Body of pancreas (tissue), 4 donors: ENCODE results near the gene TMEM190. TPM values are rescaled to one million over a fixed set of nuclear protein-coding genes. Genes with fewer than 3 reads are reported as not detected.

Source experiments
- ATAC-seq: fragments of 150-250 bp; one replicate; pipeline ENCODE4 v1.9.1; 2016
- DNase-seq, 4 donors: peaks; one replicate each; pipeline ENCODE4 v3.0.0-alpha.2; 2019
- H3K27ac ChIP-seq, 4 donors: fragments of 200-600 bp; sonication (generic); 1 replicate in 3 of 4; 2 replicates in 1 of 4; pipeline versions ENCODE4 v1.5.1 to v1.6.1; 2016 to 2019; ENCODE audit warnings: mild to moderate bottlenecking in 1 of 4, mixed read lengths in 1 of 4, moderate library complexity in 1 of 4
- H3K27me3 ChIP-seq, 2 donors: fragments of 200-600 bp; sonication (generic); one replicate each; pipeline ENCODE4 v1.6.0; 2016; ENCODE audit warnings: mild to moderate bottlenecking in 1 of 2
- H3K36me3 ChIP-seq, 2 donors: fragments of 200-600 bp; sonication (generic); replicated peaks in 1 of 2; 2 replicates each; pipeline ENCODE4 v1.5.1; 2016; ENCODE audit warnings: low read depth in 2 of 2; ENCODE audit not compliant: insufficient read depth in 1 of 2
- H3K4me1 ChIP-seq: fragments of 200-600 bp; sonication (generic); one replicate; pipeline ENCODE4 v1.6.0; 2016
- H3K4me3 ChIP-seq, 2 donors: fragments of 200-600 bp; sonication (generic); 1 replicate in 1 of 2; 2 replicates in 1 of 2; pipeline ENCODE4 v1.5.1; 2016 to 2019
- H3K9me3 ChIP-seq, 3 donors: fragments of 200-600 bp; sonication (generic); 1 replicate in 2 of 3; 2 replicates in 1 of 3; pipeline ENCODE4 v1.5.1; 2016
- POLR2A ChIP-seq, 3 donors: fragments of 450-650 bp; IDR thresholded peaks; one replicate each; pipeline ENCODE4 v1.6.1; 2016; ENCODE audit warnings: antibody characterized with exemption in 3 of 3, mild to moderate bottlenecking in 2 of 3
- WGBS, 2 donors: methylation state at CpG; one replicate each; pipeline ENCODE4 v1.1.5; 2017; 5-methylcytosine and 5-hydroxymethylcytosine counted together
- intact Hi-C: fragments of 100-400 bp; cut with DNase I; formaldehyde crosslinking; loops from one replicate; pipeline ENCODE4 v1.15.1; 2023
- total RNA-seq, 2 donors: library from RNA; depleted of rRNA; stranded (reverse); fragments of >200 nt; gene quantifications; one replicate each; pipeline ENCODE4 v1.1.0, GENCODE V29; 2016
- TF ChIP-seq, protein P1 (sequence below), 7 experiments: fragments of 450-650 bp in 4 of 7; fragments of 200-600 bp in 3 of 7; sonication (generic) in 3 of 7; IDR thresholded peaks; one replicate each; pipeline ENCODE4 v1.5.1; 2016 to 2019; ENCODE audit warnings: antibody characterized with exemption in 7 of 7

The TMEM190 gene
- total RNA-seq, 2 donors from 2014 or later = not detected

DNA sequence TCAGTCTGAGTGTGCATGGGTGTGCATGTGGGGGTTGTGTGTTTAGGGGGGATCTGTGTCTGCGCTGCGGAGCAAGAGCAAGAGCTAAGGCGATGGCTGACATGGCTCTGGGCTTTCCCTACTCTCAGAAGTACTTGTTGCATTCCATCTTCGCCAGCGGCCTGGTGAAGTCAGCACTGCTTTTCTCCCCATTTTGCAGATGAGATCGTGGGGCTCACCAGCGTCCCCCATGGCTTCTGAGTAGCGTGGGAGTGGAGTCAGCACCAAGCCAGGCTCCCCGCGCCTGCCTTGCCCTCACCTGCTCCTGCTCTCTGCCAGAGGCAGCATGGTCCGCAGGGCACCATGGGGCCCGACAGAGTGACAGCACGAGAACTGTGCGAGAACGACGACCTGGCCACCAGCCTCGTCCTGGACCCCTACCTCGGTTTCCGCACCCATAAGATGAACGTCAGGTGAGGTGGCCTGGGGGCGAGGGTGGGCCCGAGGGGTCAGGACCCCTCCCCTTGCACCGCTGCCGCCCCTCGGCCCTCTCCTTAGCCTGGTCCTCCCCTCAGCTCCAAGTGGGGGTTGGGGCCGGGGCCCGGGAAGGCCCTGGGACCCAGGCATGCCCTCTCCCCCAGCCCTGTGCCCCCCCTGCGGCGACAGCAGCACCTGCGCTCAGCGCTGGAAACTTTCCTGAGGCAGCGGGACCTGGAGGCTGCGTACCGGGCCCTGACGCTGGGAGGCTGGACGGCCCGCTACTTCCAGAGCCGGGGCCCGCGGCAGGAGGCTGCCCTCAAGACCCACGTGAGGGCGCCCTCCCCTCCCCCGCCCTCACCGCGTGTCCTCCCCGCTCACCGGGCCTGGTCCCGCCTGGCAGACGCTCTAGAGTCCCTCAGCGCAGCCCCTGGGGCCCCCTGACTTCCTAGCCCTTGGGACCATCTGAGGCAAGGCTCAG lies 34.8 kb upstream of the TMEM190 start:
- no peaks in the 10 kb centered on the region for H3K27me3 ChIP-seq
- no peak overlapping the region for H3K27ac ChIP-seq

GRCh38 chr19:55344444-55344843 lies 32.2 kb upstream of the TMEM190 start:
- peaks cover 16% of the 10 kb centered on the region for H3K4me1 ChIP-seq
- no peak overlapping the region for H3K27ac ChIP-seq
- no peak overlapping the region for H3K4me3 ChIP-seq
- no peaks in the 10 kb centered on the region for H3K27me3 ChIP-seq
- intact Hi-C loops = no loop called here
- WGBS, 2 donors = 84 to 90% methylated on average over 2 to 9 of the region's 9 CpGs
- no peaks in the 10 kb centered on the region for H3K9me3 ChIP-seq
- DNase-seq (no peak), ATAC-seq (no peak)
- peaks cover 0 to 1% of the 10 kb centered on the region in 2 donors for H3K36me3 ChIP-seq
- no peak for TF ChIP-seq POLR2A (IDR thresholded peaks at IDR 0.05)
- TF ChIP-seq, protein P1, sequence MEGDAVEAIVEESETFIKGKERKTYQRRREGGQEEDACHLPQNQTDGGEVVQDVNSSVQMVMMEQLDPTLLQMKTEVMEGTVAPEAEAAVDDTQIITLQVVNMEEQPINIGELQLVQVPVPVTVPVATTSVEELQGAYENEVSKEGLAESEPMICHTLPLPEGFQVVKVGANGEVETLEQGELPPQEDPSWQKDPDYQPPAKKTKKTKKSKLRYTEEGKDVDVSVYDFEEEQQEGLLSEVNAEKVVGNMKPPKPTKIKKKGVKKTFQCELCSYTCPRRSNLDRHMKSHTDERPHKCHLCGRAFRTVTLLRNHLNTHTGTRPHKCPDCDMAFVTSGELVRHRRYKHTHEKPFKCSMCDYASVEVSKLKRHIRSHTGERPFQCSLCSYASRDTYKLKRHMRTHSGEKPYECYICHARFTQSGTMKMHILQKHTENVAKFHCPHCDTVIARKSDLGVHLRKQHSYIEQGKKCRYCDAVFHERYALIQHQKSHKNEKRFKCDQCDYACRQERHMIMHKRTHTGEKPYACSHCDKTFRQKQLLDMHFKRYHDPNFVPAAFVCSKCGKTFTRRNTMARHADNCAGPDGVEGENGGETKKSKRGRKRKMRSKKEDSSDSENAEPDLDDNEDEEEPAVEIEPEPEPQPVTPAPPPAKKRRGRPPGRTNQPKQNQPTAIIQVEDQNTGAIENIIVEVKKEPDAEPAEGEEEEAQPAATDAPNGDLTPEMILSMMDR (IDR thresholded peaks at IDR 0.05) = no peak

More for the DNA sequence above, 34.8 kb upstream of the TMEM190 start:
- DNase-seq (no peak), ATAC-seq (no peak)
- TF ChIP-seq, protein P1 (IDR thresholded peaks at IDR 0.05) = no peak
- TF ChIP-seq POLR2A (IDR thresholded peaks at IDR 0.05) = no peak
- 84 to 86% methylated on average over 12 to 35 of the region's 50 CpGs for WGBS, 2 donors
- H3K36me3 ChIP-seq = no peaks in the 10 kb centered on the region
- H3K4me3 ChIP-seq = no peak overlapping the region
- H3K4me1 ChIP-seq = peaks cover 26% of the 10 kb centered on the region
- intact Hi-C loops = no loop called here
- H3K9me3 ChIP-seq = no peaks in the 10 kb centered on the region

GRCh38 chr19:55345101-55345817 lies 31.4 kb upstream of the TMEM190 start:
- intact Hi-C loops = no loop called here
- no peak overlapping the region for H3K27ac ChIP-seq
- no peaks in the 10 kb centered on the region for H3K9me3 ChIP-seq
- TF ChIP-seq POLR2A (IDR thresholded peaks at IDR 0.05) = no peak
- TF ChIP-seq, protein P1 (IDR thresholded peaks at IDR 0.05) = no peak
- H3K27me3 ChIP-seq = no peaks in the 10 kb centered on the region
- peaks cover 0 to 1% of the 10 kb centered on the region in 2 donors for H3K36me3 ChIP-seq
- 89 to 90% methylated on average over 22 of the region's 22 CpGs for WGBS, 2 donors
- H3K4me1 ChIP-seq = peaks cover 13% of the 10 kb centered on the region
- no peak overlapping the region for H3K4me3 ChIP-seq
- DNase-seq (no peak), ATAC-seq (no peak)

DNA sequence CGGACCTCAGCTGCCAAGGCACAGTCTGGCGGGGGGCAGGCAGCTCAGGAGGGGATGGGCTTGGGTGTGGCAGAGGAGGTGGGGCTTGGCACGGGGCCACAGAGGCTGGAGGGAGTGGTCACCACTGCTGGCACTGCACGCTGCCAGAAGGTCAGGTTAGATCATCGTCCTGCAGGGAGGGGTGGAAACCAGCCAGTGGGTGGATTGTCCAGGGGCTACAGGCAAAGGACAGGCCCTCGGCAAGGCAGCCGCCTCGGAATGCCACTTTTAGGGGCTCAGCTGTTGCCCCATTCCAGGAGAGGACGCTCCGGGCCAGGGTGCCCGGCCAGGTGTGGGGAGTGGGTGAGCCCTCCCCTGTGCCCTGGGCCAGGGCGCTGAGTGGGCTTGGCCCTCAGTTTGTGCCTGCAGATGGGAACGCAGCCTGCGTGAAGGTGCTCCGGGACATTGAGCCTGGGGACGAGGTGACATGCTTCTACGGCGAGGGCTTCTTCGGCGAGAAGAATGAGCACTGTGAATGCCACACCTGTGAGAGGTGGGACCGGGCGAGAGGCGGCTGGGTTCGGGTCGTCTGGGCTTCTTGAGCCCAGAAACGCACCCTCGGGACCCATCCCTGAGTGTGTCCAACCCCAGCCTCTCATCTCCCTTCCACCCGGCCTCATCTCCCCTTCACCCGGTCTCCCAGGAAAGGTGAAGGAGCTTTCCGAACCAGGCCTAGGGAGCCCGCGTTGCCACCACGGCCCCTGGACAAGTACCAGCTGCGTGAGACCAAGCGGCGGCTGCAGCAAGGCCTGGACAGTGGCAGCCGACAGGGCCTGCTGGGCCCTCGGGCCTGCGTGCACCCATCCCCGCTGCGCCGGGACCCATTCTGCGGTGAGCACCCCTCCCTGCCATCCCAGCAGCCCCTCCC lies 30.6 kb upstream of the TMEM190 start:
- Histone ChIP-seq H3K36me3 (peaks cover 0 to 1% of the 10 kb centered on the region in 2 donors), H3K9me3 (no peaks in the 10 kb centered on the region), H3K27me3 (no peaks in the 10 kb centered on the region), H3K4me3 (no peak overlapping the region), H3K27ac (no peak overlapping the region), H3K4me1 (peaks cover 5% of the 10 kb centered on the region)
- WGBS, 2 donors = 80 to 86% methylated on average over 16 to 41 of the region's 43 CpGs
- no peak for ATAC-seq
- DNase-seq = peak in 2 of 4 donors; percentile 34 to 38
- TF ChIP-seq POLR2A (IDR thresholded peaks at IDR 0.05) = no peak
- TF ChIP-seq, protein P1 (IDR thresholded peaks at IDR 0.05) = no peak
- intact Hi-C loops = no loop called here
